Activated CD4-positive, CD25-positive, alpha-beta regulatory T cell (primary cell): ENCODE results near the gene HJURP.

ENCODE experiments used
- DNase-seq, 4 experiments: peaks; one replicate each; lab custom pipeline; 2025; lab: John Stamatoyannopoulos, UW

The HJURP gene

DNA sequence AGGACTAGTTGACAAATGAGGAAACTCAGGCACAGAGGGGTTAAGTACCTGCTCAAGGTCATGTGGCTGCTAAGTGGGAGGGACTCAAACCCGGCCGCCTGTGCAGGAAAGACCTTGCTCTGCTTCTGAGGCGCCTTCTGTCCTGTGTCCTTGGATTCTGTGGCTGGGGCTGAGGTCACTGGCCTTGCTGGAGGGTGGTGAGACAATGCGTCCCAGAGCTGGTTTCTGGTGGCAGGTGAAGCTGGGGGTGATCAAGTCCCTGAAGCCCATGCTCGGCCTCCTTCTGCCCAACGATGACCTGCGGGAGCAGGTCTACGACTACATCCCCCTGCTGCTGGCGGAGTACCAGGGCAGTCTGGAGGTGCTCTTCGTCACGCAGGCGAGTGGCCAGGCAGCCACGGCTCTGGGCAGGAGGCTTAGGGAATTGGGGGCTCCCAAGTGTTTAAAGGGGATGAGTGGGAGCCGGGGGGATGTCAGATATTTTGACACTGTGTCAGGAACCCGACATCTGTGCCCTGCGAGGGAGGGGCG is 60.1 kb downstream of the HJURP start:
- DNase-seq, result no peak

DNA sequence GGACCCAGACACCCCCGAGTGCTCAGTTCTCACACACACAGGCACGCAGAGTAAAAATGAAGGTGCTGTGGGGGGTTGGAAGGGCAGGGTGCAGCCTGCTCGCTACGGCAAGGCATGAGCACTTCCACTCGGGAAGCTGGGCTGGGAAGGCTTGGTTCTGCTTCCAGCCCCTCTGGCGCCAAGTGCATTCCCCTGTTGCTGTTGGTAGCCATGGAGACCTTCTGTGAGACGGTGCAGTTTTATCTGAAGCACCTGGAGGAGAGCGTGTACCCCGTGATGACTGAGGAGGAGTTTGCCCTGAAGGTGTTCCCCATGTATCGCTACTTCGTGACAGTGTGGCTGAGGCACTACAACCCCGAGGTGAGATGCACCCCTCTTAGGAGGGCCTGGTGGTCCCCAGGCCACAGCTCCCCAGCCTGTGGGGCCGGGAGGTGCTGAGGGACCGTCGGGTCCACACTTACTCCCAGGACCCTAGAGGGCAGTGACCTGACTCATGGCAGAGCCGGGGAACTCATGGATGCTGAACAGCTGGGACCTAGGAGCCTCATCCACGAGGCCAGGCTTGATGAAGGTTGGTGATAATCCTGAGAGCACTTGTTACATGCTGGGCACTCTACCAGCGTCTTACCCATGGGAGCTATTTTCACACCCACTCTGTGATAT is 60.7 kb downstream of the HJURP start:
- no peak for DNase-seq

DNA sequence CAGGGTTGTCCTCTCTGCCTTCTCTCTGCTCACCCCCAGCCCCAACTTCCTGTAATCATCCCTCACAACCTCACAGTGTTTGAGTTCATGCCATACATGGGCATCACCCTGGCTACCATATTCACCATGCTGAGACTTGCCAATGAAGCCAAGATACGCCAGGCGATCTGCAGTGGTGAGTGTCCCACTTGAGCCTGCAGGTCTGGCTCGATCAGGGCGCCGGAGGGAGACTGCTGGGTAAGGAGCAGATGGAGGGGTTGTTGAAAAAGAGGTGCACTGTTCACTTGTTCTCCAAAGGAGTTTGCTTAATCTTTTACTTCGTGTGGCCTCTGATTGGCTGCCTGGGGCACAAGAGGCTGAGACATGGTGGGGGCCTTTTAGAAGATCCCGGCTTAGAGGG is 61.6 kb downstream of the HJURP start:
- DNase-seq, result no peak

DNA sequence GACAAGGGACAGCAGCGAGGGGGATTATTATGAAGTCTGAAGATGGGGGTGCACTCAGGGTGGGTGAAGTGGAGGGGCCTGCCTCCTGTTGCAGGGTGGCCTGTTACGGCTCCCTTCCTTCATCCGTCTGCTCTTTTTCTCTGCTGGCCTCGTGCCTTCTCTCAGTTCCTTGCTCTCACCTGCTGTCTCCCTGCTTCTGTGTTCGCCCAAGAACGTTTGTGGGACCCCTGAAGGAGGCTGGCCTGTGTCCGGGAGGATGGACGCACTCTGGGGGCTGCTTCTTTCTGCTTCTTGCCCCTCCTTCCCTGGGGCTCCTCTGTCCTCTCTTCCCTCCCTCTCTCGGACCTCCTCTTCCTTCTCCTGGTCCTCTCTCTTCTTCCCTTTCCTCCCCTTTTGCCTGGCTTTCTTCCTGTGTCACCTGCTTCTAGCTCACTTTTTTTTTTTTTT is 62.4 kb downstream of the HJURP start:
- DNase-seq, result no peak

DNA sequence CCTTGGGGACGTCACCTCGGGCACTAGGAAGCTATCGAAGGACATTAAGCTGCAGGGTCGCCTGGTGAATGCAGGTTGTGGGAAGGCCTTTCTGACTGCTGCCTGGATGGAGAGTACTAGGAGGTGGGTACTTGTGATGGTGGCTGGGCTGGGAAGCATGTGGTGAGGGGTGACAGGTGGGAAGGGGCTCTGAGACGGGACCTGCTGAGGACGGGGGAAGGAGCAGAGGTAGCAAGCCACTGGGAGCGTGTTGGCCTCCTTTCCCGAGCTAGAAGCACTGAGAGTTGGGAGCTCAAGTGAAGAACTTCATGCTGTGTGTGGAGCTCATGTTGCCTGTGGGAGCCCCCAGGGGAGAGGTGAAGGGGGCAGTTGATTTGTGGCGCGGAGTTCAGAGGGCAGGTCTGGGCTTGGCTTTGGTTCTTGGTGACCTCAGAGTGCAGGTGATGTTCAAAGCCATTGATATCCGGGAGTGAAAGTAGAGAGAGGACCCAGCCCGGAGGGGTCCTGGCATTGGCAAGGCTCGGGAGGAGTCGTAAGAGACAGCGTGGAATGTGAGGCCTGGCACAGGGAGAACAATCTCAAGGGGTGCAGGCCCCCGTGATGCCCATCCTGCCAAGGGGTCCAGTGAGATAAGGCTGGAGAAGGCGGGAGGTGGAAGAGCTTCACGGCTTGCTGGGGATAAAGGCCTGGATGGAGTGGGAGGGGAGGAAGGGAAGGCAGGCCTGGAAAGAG is 63.0 kb downstream of the HJURP start:
- DNase-seq, result no peak

DNA sequence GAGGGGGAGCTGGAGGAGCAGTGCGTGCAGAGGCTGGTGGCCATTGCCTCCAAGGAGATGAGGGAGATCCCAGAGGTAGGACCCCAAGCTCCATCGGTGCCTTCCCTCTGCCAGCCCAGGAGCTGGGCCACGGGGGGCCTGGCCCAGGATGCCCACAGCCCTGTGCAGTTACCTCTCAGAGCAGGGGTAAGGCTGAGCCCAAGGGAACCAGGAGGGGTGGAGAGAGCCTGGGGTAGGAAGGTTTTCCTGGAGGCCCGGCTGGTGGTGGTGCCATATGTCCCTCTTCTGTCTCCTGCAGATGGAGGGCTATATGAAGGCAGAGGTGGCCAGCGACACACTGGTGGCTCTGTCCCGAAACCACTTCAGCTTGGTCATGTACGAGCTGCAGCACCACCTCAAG is 64.8 kb downstream of the HJURP start:
- DNase-seq, result no peak
